ENCODE measurements around the gene ARFGAP1.
"Not testable (repeated sequence)": the region's sequence is repeated elsewhere in the genome, so short reads cannot be mapped to it uniquely, and the experiment has no call there.

Gene ARFGAP1

GRCh38 chr20:63322146-63322932 lies 49.7 kb downstream of the ARFGAP1 start:
- no peak for DNase-seq

DNA sequence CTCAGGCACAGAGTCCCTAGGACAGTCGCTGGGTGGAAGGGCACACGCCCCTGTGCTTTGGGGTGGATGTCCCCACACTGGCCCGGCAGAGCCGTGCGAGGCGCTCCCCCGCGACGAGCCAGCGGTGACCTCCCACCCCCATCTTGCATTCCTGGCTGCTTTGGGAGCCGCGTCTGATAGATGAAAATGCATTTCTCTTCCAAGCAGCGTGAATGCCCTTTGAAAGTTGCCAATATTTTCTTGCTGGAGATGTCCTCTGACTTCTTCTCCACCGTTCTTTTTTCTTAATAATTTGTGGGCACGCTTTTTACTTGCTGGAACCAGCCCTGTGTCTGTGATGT lies 50.3 kb downstream of the ARFGAP1 start:
- DNase-seq = no peak

GRCh38 chr20:63323357-63323981 lies 50.9 kb downstream of the ARFGAP1 start:
- DNase-seq = no peak

DNA sequence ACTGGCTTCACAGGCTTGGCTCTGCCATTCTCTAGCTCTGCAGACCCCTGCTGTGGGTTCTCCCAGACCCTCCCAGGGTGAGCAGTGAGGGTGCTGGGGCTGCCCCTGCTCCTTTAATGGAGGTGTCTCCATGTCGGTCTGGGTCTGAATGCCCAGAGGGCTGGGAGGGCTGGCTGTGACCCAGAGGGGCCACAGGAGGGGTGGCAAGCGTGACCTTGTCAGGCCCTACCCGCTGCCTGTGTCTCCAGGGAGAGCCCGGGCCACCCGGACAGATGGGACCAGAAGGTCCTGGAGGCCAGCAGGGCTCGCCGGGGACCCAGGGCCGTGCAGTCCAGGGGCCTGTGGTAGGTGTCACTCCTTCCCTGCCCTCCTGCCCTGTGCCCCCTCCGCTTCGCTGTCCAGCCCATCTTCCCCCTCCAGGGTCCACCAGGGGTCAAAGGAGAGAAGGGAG lies 52.4 kb downstream of the ARFGAP1 start:
- no peak for DNase-seq

GRCh38 chr20:63325554-63326313 lies 53.1 kb downstream of the ARFGAP1 start:
- DNase-seq = no peak

GRCh38 chr20:63326314-63327230 lies 54.0 kb downstream of the ARFGAP1 start:
- no peak for DNase-seq

DNA sequence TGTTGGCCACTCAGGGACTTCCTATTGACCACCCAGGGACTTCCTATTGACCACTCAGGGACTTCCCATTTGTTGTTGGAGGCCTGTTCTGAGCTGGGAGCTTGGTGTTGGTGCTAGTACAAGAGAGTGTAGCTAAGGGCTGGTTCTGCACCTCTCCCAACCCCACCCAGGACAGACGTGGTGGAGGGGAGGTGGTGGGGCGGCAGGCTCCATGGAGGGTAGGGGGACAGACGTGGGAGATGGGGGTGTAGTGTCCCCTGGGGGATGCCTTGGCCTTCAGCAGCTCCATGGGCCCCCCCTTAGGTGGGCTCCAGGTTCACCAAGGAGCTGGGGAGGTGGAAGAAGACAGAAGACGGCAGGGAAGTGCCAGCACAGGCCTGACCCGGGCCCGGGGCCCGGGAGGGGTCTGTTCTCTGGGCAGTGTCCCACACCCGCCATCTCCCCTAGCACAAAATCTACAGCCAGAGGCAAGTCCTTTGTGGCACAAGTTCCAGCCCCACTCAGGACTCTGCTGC lies 54.7 kb downstream of the ARFGAP1 start:
- DNase-seq = no peak

GRCh38 chr20:63328026-63328700 lies 55.5 kb downstream of the ARFGAP1 start:
- no peak for DNase-seq

DNA sequence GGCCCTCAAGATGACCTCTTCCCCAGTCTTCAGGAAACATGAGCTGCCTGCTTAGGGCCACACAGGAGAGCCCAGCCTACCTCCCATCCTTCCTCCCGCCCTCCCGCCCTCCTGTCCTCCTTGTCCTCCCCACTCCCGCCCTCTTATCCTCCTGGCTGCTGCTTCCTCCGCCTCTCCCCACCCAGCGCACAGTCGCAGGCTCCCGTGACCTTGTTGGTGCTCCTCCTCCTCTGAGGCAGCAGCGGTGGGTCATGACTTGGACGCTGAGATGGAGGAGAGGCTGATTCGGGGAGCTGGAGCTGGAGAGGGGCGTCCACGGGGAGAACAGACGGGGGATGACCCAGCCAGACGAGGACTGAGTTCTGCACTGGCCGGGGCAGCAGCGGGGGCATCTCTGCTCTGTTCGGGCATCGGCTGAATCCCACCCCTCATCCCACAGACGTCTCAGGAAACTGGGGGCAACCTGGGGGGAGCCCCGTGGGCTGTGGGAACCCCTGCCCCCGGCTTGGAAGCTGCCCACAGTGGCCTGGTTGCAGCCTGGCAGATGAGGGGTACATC lies 56.2 kb downstream of the ARFGAP1 start:
- no peak for DNase-seq

GRCh38 chr20:63329331-63330083 lies 56.9 kb downstream of the ARFGAP1 start:
- DNase-seq = no peak

DNA sequence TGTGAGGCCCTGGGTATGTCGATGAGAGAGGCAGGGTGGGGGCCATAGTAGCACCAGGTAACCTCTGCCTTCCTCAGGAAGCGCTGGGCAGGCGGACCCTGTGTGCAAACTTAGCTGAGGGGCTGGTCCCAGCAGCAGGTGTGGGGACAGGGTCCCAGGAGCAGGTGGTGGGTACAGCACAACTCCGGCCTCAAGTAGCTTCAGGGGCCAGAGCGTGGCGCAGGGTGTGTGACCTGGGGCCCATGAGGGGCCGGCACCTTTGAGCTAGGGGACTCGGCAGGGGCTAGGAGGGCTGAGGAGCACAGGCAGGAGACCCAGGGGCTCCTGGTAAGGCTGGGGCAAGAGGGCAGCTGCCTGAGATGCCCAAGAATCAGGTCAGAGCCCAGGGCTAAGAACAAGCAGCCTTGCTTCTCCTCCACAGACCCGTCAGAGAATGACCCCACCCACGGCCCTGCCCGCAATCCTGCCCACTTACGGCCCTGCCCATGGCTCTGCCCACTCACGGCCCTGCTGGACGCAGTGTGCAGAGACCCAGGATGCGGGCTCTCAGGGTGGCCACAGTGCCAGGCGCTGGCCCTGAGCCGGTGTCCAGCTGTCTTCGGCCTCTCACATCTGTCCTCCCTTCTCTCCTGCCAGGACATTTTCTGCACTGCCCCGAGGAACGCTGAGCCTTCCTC lies 57.6 kb downstream of the ARFGAP1 start:
- no peak for DNase-seq

- DNase-seq = no peak
These were observed 58.3 kb downstream of the ARFGAP1 start for GRCh38 chr20:63330940-63331339.

- DNase-seq = no peak
These were observed 59.3 kb downstream of the ARFGAP1 start for GRCh38 chr20:63331741-63332400.

DNA sequence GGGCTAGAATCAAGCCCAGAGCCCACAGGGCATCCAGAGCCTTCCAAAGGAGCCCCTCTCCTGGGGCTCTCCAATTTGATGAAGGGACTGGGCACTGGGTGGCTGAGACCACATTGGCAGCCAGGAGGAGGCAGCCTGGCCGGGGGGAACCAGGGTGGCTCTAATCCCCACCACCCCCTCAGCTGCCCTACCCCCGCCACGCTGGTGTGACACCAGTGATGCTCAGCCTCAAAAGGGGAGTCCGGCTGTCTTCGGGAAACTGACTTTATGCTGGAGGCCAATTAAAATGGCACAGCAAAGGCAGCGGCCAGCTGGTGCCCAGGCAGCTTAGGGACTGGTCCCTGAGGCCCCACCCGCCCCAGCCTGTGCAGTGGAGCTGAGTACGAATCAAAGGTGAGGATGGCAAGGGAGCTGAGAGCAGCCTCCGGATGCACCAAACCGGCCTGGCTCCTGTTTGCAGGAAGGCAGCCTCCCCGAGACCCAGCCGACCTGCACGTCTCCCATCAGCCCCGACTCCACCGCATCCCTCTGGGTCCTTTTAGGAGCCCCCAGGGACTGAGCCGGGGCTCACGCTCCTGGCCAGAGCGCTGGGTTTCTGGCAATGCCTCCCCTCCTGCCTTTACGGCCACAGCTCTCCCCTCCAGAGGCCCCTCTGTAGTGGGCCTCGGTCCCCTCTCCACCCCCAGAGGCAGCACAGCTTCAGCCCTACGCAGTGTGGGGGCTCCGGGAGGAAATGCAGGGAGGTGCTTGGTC lies 60.1 kb downstream of the ARFGAP1 start:
- no peak for DNase-seq

GRCh38 chr20:63333241-63333836 lies 60.7 kb downstream of the ARFGAP1 start:
- no peak for DNase-seq

- DNase-seq = no peak
These were observed 61.7 kb downstream of the ARFGAP1 start for GRCh38 chr20:63334356-63334755.

DNA sequence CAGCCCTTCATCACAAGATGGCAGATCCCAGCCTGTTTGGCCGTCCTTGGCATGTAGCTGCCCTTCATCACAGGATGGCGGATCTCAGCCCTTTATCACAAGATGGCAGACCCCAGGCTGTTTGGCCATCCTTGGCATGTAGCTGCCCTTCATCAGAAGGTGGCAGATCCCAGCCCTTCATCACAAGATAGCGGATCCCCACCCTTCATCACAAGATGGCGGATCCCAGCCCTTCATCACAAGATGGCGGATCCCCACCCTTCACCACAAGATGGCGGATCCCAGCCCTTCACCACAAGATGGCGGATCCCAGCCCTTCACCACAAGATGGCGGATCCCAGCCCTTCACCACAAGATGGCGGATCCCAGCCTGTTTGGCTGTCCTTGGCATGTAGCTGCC lies 62.4 kb downstream of the ARFGAP1 start:
- not testable (repeated sequence) for DNase-seq

GRCh38 chr20:63335711-63336110 lies 63.1 kb downstream of the ARFGAP1 start:
- DNase-seq = no peak

Measured in activated CD8-positive, alpha-beta memory T cell treated with anti-CD3 and anti-CD28 coated beads, Interleukin-2, amount 50 U/mL, for 48 hours (primary cell).